GM19351 (cell line): Measurements from ENCODE around the gene BAIAP2L1.
"Not testable (repeated sequence)": the region's sequence is repeated elsewhere in the genome, so short reads cannot be mapped to it uniquely, and the experiment has no call there.

ENCODE experiments used
- ATAC-seq: cut with Tn5 transposase; IDR thresholded peaks from one replicate; pipeline ENCODE4 v1.9.1; 2021; ENCODE audit warnings: mild to moderate bottlenecking, moderate library complexity; ENCODE audit not compliant: unreplicated experiment

BAIAP2L1 gene

DNA sequence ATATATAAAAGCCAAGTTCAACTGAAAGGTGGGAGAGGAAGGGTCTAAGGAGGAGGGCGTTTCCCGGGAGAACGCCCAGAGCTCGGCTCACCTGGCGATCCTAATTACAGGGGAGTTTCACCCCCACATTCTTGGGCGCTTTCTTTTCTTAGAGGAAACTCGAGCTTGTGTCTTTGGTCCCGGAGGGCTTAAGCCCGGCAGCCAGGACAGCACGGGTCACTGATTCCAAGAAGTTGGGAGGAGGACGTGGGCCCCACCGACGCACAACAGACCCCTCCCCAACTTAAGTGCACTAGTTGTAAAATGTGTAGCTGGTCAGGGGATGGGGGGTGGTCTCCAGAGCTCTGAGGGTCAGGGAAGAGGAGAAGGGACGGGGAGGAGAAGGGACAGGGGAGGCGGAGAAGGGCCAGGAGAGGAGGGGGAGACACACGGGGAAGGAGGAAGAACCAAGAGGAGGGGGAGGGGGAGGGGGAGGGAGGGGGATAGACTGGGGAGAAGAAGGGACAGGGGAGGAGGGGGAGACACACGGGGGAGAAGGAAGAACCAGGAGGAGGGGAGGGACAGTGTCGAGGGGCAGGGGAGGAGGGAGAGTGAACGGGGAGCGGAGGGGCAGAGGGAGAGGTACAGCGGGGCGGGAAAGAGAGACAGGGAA, 874 bp downstream of the BAIAP2L1 start:
- no peak for ATAC-seq

DNA sequence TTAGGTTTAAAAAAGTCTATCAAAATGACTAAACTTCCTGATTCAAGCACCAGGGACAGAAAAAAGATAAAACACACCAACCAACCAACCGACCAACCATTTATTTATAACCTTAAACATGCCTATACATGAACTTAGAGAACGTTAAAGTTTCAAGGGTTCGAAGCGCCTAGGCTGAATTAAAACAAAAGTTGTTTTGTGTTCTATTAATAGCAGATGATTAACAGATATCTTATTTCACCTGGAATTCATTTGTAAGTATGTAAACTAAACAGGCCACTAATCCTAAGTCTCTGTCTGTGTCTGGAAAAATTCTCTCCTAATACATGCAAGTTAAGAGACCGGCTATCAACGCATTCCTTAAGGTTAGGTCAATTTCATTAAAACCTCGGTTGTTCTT, 1.4 kb downstream of the BAIAP2L1 start:
- no peak for ATAC-seq

DNA sequence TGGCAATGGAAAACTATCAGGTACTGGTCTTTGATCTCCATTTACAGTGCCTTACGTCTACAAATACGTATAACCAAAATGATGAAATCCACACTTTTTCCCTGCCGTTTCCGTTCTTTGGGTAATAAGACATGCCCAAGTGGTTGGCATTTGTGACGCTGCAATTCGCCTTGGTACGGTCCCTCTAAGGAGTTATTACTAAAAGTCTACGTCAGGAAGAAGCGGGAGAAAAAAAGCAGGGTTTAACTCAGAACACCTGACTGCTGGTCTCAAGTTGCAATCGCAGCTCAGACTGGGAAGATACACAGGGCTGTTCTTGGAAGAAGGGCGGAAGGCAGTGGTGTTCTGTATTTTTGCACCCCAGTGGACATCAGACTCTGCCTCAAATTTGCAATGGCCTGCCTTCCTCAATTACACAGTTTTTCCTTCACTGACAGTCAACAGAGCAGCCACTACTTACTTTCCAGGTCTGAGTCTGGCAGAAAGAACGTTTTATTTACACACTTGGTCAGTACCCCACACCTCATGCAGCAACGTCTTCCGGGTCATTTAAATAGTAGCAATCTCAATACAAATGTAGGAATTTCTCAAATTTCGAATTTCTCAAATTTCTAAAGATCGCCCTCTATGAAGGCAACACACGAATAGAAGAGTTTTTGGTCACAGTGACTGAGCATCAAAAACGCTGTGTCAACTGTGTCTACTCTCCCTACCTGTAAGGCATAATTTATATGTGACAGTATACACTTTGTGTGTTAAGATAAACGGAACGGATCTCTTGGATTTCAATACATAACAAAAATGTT, 2.1 kb downstream of the BAIAP2L1 start:
- no peak for ATAC-seq

DNA sequence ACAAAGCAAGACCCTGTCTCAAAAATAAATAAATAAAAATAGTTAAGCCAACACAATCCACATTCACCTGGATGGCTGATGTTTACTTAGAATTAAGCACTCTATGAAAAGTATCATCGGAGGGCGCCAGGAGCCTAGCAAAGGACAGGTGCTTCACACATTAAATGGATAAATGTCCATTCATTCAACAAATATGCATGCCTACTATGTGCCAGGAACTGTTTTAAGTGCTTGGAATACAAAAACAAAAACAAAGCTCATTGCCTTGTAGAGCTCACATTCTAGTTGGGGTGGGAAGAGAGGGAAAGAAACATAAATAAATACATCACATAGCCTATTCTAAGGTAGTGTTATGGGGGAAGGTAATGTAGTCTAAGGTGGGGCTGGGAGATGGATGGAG, 4.1 kb downstream of the BAIAP2L1 start:
- ATAC-seq: no peak

DNA sequence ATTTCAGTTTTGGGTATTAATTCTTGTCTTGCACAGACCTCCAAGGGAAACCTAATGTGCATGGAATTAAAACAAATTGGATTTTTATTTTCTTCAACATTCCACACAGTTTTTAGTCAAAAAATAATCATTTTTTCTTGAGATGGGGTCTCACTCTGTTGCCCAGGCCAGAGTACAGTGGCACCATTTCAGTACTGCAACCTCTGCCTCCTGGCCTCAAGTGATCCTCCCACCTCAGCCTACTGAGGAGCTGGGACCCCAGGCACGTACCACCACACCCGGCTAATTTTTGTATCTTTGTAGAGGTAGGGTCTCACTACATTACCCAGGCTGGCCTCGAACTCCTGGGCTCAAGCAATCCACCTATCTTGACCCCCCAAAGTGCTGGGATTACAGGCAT, 4.9 kb downstream of the BAIAP2L1 start:
- no peak for ATAC-seq

DNA sequence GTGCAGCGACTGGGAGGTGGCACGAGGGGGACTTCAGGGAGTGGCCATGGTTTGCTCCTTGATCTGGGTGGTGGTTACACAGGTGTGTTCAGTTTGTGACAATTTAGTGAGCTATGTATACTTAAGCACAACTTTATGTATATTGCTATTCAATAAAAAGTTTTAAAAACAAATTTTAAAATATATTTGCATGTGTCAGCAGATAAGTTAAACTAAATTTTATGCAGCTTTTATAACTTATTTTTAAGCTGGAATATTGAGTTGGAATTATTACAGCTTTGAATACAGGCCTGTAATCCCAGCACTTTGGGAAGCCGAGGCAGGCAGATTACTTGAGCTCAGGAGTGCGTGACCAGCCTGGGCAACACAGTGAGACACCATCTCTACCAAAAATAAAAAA, 5.4 kb downstream of the BAIAP2L1 start:
- ATAC-seq: no peak

DNA sequence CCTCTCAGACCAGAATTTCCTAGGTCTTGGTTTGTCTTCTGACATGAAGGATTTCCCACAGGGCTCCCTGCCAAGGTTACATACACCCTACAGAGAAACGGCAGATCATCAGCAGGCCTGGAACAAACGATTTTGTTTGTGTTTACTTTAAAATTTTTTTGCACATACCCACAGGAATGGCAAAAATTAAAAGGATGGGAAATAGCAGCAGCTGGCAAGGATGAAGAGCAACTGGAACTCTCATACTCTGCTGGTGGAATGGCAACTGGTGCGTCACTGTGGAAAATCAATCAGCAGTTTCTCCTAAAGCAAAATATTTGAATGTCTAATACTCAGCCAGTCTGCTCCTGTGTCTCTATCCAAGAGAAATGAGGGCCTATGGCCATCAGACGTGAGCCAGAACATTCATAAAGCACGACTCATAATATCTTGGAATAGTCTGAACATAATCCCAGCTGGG, 6.5 kb downstream of the BAIAP2L1 start:
- no peak for ATAC-seq

DNA sequence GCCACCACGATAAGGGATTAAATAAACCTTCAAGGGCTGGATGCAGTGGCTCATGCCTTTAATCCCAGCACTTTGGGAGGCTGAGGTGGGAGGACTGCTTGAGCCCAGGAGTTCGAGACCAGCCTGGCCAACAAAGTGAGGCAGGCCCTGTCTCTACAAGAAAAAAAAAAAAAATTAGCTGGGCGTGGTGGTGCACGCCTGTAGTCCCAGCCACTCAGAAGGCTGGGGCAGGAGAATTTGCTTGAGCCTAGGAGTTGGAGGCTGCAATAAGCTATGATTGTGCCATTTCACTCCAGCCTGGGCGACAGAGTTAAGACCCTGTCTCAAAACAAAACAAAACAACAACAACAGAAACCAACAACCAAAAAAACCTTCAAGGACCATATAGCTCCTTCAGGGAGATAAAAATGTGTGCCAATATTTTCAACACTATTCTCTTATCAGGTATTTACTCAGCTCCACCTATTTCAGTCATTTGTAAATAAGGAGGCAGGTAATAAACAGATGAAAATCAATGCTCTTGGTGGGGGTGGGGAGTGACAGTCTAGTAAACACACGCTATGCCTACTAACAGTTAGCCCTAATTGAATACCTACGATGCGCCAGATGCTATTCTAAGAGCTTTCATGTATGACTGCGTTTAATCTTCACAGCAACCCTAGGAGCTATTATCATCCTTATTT, 13.2 kb downstream of the BAIAP2L1 start:
- ATAC-seq: no peak

DNA sequence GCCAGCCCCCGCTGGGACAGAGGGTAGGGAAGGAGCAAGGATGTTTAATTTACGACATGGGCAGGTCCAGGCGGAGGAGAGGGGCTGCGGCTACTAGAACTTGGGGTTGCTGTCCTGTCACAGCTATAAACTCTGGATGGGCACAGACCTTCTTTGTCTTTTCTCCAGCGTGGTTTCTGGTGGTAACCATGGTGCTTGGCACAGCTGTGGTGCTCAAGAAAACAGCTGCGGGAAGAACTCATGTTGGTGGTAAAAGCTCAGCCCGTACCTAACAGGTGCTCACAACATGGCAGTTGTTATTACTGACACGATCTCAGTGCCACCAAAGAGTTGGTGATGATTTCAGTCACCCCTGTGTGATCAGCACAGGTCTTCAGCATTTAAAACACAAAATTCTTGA, 13.8 kb downstream of the BAIAP2L1 start:
- no peak for ATAC-seq

DNA sequence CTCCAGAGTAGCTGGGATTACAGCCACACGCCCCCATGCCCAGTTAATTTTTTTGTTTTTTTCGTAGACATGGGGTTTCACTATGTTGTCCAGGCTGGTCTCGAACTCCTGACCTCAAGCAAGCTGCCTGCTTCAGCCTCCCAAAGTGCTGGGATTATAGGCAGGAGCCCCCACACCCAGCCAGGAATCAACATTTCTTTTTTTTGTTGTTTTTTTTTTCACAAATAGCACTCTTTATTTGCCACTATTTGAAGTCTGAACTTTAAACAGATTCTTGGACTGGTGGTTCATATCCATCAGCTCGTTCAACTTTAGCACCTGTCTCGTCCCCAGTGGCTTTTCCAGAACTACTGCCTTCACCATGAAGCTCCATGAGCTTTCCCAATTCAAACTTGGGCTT, 15.4 kb downstream of the BAIAP2L1 start:
- not testable (repeated sequence) for ATAC-seq

DNA sequence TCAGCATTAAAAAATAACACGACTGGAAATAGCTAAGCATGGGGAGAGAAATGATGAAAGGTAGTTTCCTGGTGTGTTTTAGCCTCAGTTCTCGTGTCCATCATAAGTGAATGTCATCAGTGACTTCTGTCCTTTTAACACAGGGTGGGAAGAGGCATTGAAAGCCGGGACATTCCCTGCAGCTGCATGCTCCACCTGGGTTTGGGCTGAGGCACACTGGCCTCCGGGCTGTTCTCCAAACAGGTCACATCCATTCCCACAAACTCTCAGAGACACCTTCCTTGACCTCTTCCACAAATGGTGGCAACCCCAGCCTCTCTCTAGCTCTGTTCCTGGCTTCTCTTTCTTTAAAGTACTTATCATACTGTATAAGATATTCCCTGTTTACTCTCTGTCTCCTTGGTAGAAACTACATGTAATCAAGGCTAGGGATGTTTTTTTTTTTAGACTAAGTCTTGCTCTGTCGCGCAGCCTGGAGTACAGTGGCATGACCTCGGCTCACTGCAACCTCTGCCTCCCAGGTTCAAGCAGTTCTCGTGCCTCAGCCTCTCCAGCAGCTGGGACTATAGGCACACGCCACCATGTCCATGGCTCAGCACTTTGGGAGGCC, 22.6 kb downstream of the BAIAP2L1 start:
- no peak for ATAC-seq

DNA sequence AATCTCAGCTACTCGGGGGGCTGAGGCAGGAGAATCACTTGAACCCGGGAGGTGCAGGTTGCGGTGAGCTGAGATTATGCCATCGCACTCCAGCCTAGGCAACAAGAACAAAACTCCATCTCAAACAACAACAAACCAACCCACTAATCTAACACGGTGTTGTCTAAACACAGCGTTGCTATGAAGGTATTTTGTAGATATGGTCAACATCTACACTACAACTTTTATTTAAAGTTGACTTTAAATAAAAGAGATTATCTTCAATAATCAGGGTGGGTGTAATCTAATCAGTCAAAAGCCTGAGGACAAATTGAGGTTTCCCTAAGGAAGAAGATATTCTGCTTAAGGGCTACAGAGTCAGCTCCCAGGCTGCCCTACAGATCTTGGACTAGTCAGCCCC, 24.2 kb downstream of the BAIAP2L1 start:
- ATAC-seq: no peak

DNA sequence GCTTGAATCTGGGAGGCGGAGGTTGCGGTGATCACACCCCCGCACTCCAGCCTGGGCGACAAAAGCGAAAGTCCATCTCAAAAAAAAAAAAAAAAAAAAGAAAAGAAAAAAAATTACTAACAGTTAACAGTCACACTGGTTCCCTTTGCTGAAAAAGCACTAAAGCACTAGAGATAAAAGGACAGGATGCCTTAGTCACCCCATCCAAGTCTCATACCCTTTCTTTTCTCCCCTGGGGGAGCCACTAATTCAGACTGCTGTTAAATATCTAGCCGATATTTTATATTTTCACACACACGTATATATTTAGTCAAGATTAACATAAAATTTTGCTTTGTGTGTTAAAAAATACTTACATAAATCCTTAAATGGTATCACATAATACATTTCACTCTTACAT, 25.2 kb downstream of the BAIAP2L1 start:
- no peak for ATAC-seq

DNA sequence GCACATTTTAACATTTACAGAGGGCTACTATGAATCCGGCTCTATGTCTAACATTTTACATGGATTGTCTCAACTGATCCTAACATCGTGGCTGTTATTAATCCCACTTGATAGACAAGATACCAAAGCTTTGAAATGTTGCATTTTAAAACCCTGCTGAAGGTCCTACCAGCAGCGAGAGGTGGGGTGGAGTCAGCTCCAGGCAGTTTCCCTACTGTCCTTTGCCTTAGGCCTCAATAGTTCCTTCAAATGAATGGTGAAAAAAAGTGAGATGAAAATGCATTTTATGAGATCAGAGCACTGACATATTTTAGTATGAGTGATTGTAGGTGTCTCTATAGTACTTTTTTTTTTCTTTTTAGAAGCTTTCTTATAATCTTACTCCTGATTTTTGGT, 26.6 kb downstream of the BAIAP2L1 start:
- no peak for ATAC-seq

DNA sequence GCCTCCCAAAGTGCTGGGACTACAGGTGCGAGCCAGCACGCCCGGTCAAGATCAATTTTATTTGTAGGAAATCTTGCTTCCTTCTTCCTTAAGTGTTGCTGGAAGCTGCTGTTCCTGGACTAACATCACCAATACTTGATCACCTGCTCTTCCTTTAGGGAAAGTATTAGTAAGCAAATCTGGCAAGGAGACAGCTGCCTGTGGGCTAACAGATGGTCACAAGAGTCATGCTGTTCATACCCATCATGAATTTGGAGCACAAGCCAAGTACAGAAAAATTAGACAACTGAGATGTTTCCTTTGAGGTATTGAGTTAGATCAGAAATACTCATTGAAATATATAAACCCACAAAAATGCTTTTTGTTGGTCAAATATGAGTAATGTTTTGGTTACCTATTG, 27.9 kb downstream of the BAIAP2L1 start:
- ATAC-seq: no peak

DNA sequence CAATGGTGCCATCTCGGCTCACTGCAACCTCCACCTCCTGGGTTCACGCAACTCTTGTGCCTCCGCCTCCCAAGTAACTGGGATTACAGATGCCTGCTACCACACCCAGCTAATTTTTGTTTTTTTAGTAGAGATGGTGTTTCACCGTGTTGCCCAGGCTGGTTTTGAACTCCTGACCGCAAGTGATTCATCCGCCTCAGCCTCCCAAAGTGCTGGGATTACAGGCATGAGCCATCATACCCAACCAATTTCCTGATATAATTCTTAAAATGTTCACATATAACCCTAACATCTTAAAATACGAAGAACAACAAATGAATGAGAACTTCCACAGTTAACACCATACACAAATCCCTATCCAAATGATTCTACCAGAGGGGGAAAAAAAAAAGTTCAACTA, 31.2 kb downstream of the BAIAP2L1 start:
- ATAC-seq: no peak

DNA sequence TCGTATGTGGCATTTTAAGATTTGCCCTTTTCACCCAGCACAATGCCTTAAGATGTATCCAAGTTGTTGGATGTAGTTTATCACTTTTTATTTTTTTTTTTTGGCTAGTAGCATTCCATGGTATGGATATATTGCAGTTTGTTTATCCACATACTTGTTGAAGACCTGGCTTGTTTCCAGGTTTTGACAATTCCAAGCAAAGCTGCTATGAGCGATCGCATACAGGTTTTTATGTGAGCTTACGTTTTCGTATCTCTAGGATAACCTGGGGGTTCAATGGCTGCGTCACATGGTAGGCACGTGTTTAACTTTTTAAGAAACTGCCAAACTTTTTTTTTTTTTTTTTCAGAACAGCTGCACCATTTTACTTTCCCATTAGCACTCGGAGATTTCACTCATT, 32.2 kb downstream of the BAIAP2L1 start:
- no peak for ATAC-seq

DNA sequence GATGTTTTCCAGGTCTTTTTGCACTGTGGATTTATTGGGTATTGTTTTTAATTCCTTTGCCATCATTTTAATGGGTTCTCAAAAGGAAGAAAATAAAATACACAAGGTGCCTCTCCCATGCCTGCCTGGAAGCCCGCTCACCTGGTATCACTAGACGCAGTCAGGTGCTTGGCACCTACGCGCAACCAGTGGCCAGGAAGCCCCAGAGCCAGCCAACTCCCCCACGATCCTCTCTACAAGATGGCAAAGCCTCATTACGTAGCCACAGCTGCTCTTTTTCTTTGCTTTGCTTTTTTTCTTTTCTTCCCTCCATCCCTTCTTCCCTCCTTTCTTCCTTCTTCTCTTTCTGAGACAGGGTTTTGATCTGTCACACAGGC, 34.3 kb downstream of the BAIAP2L1 start:
- no peak for ATAC-seq

DNA sequence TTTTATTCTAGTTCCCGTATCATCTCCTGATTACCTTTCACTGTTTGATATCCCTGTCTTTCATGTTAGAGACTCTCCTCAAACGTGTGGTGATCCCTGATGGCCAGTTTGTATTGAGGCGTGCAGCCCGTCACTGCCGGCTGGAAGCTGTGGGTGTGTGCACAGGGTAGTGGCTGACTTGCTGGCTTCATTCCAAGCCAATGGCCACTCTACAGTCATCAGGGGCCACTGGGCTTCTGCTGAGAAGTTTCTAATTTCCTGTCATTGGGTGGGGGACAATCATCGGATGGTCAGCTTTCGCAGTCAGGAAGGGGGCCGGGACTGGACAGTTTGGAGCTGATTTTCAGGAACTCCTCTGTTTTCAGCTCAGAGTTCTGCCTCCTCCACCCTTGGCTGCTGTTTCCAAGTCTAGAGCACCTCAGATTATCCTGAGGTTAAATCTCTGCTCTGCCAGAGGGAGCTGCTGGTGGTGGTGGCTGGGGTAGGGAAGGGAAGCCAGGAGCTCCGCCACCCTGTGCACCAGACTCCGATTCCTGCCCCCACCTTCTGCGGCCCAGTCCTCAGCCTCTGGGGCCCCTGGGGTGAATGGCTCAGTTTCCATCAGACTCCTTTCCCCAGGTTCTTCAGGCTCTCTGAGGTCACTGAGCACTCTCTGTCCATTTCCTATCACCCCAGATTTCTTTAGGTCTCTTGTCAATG, 34.9 kb downstream of the BAIAP2L1 start:
- ATAC-seq: no peak

DNA sequence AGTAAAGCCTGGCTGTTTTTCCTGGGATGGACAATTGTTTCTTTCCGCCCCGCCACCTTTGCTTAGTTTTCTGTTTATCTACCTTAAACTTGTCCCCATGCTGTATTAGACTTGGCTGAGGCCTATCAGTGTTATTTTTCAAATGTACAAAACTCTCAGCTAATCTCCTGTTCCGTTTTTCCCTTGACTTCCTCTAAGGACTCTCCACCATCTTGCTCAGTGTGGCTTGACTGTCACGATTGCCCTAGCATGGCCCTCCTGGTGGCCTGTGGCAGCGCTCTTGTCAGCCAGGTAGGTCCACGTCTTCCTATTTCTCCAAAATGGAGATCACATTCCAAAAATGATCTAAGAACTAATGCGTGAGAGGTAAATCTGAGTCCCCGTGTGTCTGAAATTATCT, 36.7 kb downstream of the BAIAP2L1 start:
- ATAC-seq: no peak

DNA sequence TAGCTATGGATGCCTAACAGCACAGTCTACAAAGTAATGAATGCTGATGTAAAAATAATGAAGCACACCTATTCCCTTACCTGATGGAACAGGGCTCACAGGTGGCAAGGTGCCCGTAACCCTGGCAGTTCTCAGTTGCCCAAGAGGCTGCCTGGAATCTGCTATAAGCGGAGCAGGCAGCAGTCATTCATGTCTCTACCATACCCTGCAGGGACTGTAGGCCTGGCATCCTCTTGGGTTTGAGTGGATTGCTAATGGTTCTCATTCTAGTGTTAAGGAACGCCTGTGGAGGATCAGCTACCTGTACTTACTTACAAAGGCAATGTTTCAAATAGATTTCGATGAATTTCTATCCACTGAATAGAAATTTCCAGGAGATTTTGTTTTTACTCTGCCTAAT, 38.4 kb downstream of the BAIAP2L1 start:
- no peak for ATAC-seq
